SK-N-SH treated with all-trans-retinoic acid at 6 μM for 48 hours (cell line): ENCODE results near the gene ENTHD1.

Experiments used
- ARNTL ChIP-seq: fragments of 450-650 bp; formaldehyde crosslinking; IDR thresholded peaks from 2 replicates; pipeline ENCODE4 v1.5.0; 2020; ENCODE audit warnings: low read depth, mild to moderate bottlenecking, moderate library complexity, borderline replicate concordance
- BACH2 ChIP-seq: fragments of 250-450 bp; sonication (Bioruptor Pico); IDR thresholded peaks from 2 replicates; pipeline ENCODE4 v1.9.0; 2021; ENCODE audit warnings: mild to moderate bottlenecking, borderline replicate concordance
- CREB5 ChIP-seq: fragments of 250-450 bp; sonication (Bioruptor Pico); IDR thresholded peaks from 2 replicates; pipeline ENCODE4 v1.5.1; 2020; ENCODE audit warnings: low read depth, mild to moderate bottlenecking, moderate library complexity
- GLIS3 ChIP-seq: fragments of 250-450 bp; sonication (Bioruptor Pico); IDR thresholded peaks from 2 replicates; pipeline ENCODE4 v1.5.0; 2020; ENCODE audit warnings: mild to moderate bottlenecking, moderate library complexity
- RARB ChIP-seq: fragments of 250-450 bp; sonication (Bioruptor Pico); IDR thresholded peaks from 2 replicates; pipeline ENCODE4 v1.8.0; 2021; ENCODE audit warnings: mild to moderate bottlenecking, moderate library complexity
- TCF4 ChIP-seq: fragments of 250-450 bp; sonication (Bioruptor Pico); IDR thresholded peaks from 2 replicates; pipeline ENCODE4 v1.8.0; 2021; ENCODE audit warnings: mild to moderate bottlenecking, moderate library complexity, borderline replicate concordance
- ZNF565 ChIP-seq: fragments of 450-650 bp; formaldehyde crosslinking; conservative IDR thresholded peaks from 2 replicates; pipeline ENCODE4 v1.5.0; 2020; ENCODE audit warnings: low read depth, mild to moderate bottlenecking, moderate library complexity

- no peak for TF ChIP-seq ZNF565 (CRISPR knock-in tag)
- TF ChIP-seq TCF4 (CRISPR knock-in tag): no peak
- TF ChIP-seq CREB5: no peak
- no peak for TF ChIP-seq RARB (CRISPR knock-in tag)
- no peak for TF ChIP-seq GLIS3 (CRISPR knock-in tag)
- no peak for TF ChIP-seq ARNTL (CRISPR knock-in tag)
- no peak for TF ChIP-seq BACH2 (CRISPR knock-in tag)
Measured at GRCh38 chr22:39723463-39723862, 170.1 kb downstream of the ENTHD1 start.
